NCI-H345 (cell line): ENCODE data around the gene MTOR.

Experiments used
- DNase-seq: peaks from one replicate; lab custom pipeline; 2025; lab: John Stamatoyannopoulos, UW

Gene MTOR

GRCh38 chr1:11061652-11062365 is 200.5 kb downstream of the MTOR start:
- DNase-seq, result no peak

DNA sequence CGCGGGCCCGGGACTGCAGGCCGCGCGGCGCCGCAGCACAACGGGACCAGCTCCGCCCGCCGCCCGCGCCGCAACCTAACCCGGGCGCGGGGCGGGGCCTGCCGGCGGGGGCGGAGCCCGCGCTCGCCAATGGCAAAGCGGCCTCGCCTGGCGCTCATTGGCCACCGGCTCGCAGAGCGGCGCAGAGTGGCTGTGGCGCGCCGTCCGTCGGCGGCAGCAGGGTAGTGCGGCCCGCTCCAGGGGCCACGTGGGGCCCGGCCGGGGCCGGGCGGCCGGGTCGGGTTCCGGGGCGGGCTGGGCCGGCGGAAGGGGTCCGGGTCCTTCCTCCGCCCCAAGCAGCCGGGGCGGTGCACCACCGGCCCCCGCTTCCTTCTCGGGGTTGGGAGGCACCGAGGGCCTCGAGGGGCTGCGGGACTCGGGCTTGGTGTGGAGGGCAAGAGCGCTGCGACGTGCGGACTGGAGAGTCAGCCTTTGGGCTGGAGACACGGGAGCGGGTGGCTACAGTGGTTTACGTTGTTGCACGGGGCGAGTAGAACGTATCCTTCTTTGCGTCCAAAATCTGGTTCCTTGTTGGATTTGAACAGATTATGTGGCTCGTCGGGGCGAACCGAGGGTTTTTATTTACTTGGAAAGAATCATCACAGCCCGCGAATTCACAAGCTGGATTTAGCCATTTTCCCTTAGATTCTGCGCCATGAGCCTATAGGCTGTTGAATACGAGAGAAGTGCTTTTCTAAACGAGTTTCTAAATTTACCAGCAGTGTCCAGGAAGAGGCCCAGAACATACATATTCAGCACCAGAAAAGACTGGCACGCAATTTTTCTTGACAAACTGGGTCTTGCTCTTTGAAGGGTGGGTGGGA is 202.2 kb downstream of the MTOR start, which contains the start of gene SRM:
SRM (minus strand) TSS at position 51 of the 863 bp plus-strand sequence. CDS start 75 bp downstream, outside the sequence.
- DNase-seq, result peak; percentile 94

DNA sequence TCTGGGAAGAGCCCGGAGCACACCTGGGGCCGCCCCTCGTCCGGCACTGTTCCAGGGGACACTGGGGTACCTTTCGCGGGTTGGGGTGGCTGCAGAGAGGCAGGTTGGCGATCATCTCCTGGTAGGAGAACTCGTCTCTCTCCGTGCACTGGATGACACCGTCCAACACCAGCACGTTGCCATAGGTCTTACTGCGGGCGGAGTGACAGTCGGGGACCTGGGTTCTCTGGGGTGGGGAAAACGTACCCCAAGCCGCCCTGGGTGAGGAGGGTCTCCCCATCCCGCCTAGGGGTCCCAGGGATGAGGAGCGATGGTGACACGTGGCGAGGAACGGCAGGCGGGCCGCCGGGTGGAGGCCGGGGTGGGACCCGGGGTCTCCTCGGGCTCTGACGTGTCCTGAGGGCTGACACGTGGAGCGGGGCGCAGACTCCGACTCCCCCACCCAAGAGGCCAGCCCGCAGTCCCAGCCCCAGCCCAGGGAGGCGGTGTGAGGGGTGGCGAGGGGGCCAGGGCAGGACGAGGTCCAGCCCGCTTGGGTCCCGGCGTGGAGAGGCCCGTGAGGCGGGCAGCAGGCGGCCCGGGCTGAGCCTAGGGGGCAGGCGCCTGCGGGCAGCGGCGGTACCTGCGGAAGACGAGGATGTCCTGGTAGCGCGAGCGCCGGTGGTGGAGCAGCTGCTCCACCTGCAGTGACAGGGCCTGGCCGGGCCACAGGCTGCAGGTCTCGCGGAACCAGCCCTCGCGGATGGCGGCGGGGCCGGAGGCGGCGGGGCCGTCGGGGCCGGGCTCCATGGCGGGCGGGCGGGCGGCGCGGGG is 203.0 kb downstream of the MTOR start:
- DNase-seq, result no peak

DNA sequence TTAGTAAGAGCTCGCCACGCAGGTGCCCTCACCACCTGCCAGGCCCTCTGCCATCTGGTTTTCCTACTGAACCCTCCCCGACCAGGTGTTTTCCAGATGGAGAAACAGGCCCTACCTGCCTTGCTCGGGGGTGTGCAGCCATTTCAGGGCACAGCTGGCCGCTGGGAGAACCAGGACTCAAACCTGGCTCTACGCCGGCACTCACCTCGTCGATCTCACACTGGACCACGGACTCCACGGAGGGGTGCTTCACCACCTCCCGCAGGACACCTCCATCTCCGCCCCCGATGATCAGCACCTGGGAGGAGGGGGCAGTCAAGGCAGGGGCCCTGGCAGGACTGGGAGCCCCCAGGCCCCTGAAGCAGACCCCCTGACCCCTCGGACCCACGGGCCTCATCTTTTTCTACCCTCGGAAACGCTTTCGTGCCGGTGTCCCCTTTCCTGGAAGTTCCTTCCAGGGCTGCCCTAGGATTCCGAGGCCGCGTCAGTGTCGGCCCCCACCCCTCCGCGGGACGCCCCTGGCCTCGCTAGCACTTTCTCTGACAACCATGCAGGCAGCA is 203.7 kb downstream of the MTOR start:
- peak; percentile 55 for DNase-seq

DNA sequence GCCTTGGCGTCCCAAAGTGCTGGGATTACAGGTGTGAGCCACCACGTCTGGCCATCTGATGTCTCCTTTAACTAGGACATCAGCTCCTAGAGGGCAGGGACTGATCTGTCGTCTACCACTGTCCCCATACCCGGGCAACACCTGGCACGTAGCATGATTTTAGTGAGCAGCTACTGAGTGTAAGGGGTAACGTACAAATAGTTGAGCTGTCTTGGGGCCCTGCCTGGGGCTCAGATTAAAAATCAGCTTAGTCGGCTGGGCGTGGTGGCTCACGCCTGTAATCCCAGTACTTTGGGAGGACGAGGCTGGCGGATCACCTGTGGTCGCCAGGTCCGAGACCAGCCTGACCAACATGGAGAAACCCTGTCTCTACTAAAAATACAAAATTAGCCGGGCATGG is 204.3 kb downstream of the MTOR start:
- no peak for DNase-seq

DNA sequence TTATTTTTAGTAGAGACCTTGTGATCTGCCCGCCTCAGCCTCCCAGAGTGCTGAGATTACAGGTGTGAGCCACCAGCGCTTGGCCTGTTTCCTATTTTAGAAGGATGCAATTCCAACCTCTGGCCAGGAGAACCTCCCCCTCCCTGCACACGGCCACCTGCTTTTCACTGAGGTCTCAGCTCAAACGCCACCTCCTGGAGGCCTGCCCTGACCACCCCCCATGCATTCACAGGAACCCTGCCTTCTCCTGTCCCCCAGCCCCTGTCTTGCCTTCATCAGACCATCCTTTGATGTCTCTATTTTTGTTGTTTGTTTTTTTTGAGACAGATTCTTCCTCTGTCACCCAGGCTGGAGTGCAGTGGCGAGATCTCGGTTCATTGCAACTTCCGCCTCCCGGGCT is 204.9 kb downstream of the MTOR start:
- no peak for DNase-seq
